ENCODE measurements around the gene CAPN2.

Gene CAPN2

DNA sequence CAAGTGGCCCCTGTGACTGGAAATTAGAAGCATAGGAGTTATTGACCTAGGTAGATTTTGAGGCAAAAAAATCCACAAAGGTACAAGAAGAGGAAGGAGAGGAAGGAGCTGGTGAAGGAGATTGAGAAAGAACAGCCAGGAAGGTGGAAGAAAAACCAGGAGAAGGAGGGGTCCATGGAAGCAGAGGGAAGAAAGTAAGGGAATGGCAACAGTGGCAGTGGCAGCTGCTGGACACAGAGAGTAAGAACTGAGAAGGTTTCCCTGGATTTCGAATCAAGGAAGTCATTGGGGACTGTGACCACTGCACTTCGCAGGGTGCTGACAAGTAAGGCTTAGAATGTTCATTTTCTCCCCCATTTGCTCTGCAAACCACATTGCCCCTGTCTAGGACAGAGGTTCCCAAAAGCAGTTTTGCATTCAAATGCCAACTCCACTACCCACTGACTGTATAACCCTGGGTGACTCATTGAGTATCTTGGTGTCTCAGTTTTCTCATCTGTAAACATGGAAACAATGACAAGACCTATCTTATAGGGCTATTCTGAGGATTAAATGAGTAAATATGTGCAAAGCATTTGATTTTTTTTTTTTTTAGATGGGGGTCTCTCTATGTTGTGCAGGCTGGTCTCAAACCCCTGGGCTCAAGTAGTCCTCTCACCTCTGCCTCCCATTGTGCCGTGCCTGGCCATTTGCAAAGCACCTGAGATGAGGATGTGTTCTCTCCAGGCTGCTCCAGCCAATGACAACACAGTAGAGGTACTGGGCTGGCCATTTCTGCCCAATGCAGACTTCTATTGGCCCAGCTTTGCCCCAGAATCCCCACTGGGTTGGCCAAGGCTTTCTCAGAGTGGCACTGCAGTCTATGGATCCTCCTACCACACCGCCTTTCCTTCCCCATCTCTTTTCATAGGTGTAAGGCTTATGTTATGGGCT lies 9.3 kb upstream of the CAPN2 start:
- no peak for DNase-seq

DNA sequence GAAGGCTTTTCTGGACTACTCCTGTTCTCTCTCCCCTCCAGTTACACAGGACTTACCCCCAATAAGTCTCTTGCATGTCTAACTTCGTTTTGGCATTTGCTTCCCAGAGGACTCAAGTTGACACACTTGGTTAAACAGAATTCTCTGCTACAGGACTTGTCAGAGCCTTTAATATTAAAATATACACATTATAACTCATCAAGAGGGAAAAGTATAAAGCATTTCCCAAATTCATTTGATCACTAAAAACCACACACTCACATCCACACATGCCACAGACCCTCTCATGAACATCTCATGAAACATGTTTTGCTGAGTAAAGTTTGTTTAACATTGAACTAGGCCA lies 8.7 kb upstream of the CAPN2 start:
- DNase-seq, result no peak

DNA sequence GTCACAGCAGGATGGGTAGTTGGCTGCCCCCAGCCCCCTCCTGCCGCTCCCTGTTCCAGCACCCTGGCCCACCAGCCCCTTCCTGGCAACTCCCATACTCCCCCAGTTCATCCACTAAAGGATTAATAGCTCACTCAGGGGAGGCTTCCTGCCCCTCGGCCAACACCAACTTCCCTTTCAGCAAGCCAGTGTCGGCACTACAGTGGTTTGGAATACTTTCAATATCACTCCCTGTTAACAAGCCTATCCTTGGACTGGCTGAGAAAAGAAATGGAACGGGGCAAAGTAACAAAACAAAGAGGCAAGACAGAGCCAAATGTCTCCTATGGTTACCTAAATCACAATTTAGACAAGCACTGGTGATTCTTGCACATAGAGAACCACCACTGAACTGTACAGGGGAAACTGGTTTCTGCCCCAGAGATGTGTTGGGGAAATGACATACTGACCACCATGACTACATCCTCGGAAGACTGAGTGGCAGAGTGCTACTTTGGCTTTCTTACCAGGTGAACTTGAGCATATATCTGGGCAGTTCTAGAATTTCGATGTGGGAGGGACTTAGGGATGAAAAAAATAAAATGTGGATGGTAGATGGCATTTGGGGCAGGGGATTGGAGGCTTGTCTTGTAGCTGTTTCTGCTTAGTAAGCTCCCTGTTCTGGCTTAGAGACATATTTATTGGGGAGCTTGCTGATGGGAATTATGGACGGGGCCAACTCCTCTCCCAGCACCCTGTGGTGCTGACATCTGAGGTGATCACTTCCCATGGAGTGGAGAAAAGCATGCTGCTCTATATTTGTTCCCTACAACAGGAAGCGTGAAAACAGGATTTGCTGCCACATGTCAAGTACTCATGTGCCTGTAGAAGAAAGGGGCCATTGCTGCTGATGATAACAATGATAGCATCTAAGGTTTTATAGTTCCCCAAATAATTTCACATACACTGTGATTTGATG lies 7.1 kb upstream of the CAPN2 start:
- peak; percentile 36 for DNase-seq

DNA sequence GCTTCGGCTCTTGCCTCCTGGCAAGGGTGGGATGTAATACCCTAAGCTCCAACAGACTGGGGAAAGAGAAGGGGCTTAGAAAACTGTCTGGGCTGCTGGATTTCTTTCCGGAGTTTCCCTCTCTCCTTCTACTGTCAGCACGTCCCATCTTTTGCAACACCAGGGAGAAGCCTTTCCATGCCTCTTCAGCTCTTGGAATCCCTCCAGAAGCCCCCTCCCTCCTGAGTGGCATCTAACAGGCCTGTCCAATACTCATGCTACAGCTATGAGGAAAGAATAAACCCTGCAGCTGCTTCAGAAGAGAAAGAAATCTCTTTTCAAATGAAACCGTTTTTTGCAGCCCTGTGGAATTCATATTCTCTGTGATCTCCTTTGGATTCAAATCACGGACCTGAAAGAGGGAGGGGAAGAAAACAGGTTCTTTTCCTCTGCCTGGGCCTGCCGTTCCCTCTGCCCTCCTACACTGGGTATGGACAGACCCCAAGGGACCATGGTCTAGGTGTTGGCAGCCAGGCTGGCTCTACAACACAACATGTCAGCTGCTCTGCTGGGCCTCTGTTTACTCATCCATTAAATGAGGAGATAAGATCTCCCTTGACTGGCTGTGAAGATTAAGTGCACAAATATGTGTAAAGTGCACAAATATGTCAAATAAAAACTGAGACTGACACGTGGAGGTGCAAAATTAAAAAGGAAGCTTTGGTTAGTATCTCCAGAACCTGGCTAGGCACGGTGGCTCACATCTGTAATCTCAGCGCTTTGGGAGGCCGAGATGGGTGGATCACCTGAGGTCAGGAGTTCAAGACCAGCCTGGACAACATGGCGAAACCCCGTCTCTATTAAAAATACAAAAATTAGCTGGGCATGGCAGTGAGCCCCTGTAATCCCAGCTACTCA lies 6.0 kb upstream of the CAPN2 start:
- peak; percentile 48 for DNase-seq

DNA sequence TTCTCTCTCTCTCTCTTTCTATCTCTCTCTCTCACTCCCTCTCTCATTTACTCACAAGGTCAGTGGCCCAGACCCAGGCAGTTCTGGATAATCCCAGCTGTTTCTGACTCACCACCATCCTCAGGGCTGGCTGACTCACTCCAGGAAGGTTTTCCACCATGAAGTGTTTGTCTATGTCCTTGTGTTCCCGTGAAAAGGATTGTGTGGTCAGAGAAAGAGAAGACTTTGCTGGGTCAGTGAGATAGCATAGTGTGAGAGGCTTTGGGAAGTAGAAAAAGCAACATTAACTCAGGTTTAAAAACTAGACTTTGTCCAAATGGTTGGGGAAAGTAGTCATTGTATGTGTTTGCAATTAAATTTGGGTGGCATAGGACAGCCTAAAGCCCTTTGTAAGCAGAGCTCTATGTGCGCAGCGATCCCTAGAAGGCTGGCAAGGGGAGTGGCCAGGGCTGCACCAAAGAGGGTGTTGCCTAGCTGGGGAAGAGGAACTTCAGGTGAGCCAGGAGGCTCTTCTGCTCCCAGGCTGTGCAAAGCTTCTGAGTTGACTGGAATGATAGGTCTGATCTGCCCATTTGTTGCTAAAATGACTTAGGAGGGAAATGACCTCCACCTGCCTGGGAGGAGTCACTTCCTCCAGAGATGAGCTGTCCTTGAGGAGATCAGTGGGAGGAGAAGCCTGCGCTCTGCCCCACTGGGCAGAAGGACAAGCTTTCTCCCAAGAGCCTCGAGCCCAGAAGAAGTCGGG lies 4.9 kb upstream of the CAPN2 start:
- peak; percentile 48 for DNase-seq

DNA sequence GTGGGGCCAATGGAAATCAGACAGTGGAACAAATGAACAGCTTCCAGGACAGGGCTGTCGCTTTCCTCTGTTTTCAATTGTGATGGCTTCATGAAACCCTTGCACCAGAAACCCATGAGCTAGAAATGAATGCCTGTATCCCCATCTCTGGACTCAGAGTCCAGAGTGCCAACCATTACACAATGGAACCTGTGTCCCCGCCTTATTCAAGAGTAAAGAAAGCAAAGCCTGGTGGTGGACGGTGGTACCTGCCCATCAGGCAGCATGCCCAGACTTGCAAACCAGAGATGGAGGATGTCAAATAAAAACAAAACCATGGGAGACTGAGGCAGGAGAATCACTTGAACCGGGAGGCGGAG lies 4.4 kb upstream of the CAPN2 start:
- DNase-seq, result peak; percentile 46

DNA sequence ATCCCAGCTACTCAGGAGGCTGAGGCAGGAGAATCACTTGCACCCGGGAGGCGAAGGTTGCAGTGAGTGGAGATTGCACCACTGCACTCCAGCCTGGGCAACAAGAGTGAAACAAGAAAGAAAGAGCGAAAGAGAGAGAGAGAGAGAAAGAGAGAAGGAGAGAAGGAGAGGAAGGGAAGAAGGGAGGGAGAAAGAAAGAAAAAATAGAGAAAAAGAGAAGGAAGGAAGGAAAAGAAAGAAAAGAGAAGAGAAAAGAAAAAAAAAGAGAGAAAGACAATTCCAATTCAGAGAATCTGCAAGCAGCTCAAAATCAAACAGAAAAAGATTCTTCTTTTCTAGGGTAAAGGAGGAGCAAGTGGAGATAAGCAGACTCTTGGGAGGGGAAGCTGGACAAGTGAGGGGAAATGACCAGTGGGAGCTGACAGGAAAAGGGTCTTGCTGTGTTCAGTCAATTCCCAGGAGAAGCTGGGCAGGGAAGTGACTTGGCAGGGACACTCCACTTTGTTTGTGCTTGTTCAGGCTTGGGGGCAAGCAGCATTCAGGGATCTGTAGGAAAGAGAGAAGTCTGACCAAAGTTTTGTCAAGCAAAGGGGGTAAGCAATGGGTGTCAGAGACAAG lies 3.6 kb upstream of the CAPN2 start:
- peak; percentile 44 for DNase-seq

DNA sequence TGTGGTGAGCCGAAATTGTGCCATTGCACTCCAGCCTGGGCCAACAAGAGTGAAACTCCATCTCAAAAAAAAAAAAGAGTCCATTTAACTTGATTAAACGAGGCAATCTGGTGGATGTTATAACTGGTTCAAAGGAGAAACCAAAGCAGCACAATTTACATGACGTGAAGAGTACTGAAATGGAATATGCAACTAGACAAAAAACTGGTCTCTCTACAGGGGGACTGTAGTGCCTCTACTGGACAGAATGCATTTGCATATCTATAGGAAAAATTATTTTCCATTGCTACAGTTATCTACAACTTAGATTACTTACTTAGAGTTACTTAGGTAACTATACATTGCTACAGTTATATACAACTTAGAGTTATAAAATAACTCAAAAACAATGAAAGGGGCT lies 2.7 kb upstream of the CAPN2 start:
- no peak for DNase-seq

DNA sequence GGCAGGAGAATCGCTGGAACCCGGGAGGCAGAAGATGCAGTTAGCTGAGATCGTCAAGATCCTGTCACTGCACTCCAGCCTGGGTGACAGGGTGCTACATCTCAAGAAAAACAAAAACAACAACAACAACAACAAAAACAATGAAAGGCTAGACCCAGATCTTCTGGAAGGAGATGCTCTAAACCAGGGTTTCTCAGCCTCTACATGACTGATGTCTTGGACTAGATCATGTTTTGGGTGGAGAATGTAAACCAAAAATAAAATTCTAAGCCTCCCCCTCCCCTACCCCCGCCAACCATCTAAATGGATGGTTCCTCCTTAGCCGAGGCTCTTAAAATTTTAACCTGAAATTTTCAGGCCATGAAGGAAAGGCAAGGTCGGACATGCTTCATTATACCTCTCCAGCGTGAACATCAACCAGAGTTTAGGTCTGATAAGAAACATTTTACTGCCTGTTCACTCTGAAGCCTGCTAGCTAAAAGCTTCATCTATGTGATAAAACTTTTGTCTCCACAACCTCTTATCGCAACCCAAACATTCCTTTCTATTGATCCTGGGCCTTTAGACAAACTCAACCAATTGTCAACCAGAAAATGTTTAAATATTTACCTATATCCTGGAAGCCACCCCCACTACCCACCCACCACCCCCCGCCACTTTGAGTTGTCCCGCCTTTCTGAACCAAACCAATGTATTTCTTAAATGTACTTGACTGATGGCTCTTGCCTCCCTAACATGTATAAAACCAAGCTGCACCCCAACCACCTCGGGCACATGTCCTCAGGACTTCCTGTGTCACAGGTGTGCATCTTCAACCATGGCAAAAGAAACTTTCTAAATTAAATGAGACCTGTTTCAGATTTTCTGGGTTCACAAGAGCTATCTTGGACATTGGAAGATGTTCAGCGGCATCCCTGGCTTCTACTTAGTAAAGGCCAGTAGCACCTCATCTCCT lies 1.9 kb upstream of the CAPN2 start:
- DNase-seq, result no peak

DNA sequence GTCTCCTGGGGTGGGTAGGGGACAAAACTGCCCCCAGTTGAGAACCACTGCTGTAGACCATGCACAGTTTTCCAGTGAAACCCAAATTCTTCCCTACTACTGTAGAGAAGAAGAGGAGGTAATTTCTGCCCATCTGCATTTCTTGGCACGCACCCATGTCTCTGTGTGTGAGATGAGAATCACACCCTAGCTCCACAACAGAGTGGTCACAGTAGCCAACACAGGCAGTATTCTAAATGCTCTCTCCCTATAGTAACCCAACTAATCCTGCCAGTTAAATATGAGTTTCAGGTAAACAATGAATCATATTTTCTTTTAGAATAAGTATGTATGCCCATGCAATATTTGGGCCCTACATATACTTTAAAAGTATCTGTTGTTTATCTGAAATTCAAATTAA lies 1.2 kb upstream of the CAPN2 start:
- DNase-seq, result no peak

DNA sequence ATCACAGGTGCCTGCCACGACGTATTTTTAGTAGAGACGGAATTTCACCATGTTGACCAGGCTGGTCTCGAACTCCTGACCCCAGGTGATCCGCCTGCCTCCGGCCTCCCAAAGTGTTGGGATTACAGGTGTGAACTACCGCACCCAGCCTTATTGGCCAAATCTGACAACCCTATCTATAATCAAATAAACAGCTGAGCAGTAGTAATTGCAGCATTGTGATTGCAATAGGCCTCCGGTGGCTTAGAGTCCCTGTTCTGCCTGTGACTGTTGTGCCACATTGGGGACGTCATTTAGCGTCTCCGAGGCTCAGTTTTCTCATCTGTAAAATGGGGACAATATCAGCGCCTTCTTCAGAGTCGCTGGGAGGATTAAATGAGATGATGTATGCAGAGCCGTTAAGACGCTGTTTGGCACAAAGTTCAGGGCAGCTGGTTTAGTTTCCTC lies 569 bp upstream of the CAPN2 start:
- DNase-seq, result no peak

DNA sequence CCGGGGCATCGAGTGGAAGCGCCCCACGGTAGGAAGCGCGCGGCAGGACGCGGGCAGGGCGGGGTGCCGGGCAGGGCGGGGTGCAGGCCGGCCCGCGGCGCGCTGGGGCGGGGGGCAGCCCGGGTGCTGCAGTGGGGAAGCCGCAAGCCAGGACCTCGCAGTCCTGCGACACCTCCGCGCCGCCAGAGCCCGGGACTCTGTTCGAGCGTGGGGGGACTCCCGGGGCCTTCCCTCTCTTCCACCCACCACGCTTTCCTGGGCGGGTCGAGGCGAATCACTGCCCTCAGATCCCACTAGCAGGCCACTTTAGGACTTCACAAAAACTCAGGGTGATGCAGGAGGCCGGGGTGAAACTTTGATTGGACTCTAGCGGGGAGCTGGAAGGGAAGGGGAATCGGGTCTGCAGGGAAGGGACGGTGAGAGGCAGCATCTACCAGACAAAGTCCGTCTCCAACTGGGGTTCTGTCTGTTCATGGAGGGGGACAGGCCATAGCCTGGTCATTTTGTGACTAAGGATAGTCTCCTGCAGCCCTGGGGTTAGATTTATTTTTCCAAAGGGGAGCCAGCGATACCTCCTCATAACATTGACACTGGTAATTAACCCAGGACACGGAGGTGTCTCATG lies 623 bp downstream of the CAPN2 start:
- peak; percentile 74 for DNase-seq

DNA sequence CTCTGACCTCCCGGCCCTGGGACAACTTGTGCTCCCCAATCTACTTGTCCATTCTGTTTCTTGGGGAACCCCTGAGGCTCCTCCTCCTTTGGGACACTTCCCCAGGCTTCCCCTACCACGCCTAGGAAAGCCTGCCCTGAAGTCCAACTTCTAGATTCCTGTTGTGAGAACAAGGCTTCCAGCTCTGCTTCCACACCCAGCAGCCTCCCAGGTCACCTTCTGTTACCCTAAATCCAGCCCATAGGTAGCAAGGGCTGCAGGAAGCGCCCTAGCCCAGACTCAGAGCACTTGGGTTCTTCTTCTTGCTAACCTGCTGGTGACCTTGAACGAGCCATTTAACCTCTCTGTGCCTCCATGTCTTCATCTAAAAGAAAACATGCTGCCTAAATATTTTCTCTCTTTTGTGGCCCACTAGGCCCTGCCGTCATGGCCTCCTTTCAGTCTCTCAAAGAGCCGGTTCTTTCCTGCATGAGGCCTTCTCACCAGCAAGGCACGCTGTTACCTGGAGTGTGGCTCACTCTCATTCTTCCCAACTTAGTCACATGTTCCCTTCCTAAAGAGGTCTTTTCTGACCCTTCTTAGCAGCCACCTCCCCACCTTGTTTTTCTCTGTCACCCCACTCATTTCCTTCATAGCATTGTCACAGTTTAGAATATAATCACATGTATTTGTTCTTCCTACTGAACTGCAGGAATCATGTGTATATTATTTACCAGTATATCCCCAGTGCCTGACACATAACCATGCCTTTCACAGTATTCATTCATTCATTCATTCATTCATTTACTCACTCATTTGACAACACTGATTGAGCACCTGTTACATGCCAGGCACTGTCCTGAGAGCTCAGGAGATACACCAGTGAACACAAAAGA lies 1.4 kb downstream of the CAPN2 start:
- DNase-seq, result no peak

DNA sequence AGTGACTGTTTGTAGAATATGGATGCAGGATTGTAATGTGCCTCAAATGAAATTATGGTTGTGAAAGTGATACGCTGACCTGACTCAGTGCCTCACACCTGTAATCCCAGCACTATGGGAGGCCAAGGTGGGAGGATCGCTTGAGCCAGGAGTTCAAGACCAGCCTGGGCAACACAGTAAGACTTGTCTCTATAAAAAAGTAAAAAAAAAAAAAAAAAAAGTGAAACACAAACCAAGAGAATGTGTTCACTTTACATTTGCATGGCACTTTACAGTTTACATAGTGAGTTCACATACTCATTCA lies 2.0 kb downstream of the CAPN2 start:
- DNase-seq, result no peak

DNA sequence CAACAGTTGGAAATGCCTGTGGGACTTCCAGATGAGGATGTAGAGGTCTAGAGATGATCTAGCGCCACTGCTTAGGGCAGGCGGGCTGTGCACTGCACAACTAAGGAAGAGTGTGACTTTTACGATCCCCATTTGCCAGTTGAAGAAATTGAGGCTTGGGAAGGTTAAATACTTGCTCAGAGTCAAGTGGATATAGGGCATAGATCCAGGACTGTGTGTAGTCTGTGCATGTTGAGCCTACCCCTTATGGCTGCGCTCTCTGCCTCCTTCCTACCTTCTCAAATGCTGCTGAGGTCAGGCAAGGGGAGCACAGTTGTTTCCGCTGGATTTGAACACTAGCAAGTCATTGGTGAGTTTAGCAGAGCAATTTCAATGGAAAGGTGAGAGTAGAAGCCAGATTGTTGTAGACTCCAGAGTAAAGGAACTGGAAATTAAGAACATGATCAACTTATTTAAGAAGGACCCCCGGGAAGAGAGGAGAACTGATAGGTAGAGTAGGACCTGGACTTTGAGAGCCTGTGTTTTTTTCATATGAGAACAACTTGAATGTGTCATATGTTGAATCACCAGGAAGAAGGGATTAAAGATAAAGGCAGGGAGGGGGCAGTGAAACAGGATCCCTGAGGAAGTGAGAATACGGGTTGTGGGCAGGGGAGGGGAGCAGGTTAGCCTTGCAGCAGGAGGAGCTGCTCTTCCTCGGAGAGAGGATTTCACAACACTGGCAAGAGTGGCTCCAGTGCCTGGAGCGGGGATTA lies 2.7 kb downstream of the CAPN2 start:
- DNase-seq, result no peak

DNA sequence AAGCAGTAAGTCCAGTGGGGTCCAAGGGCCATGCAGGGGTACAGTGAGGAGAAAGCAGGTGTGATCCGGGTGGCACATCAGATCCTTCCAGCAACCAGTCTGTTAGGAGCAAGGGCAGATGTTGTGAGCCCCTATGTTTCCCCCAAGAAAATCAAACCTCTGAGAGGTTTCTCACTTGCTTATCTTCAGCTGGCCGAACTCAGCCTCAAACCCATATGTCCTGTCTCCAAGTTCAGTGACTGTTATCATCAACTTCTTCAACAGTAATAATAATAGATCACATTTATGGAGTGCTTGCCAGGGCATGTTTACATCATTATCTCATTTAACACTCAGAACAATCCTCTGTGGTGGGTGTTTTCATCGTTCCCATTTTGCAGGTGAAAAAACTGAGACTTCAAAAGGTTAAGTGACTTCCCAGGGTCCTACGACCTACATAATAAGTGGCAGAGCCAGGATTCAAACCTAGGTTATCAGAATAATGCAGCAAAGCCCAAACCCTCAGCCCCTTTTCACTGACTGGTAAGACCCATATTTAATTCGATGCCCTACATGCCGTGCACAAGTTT lies 3.3 kb downstream of the CAPN2 start:
- DNase-seq, result no peak

DNA sequence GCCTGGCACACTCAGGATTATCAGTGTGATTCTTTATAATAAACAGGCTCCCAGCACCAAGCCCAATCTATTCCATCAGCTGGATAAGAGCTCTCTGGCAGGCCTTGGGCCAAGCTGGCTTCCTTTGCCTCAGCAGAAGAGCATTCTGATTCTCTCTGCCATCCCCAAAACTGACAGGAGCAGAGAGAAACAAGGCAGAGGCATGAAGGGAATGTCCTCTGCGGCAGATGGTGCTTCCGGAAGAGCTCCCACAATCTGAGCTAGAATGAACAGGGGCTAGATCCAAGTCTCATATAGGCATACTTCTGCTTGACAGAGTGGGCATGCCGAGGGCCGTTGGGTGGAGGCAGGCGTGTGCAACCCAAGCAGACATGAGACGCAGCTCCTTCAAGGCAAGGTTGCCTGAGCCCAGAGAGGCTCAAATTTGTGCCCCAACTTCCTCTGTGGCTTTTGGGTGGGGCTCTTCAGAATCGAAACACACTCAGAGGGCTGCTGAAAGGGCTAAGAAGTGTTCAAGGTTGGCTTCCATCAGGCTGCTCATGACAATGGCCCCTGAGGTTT lies 4.0 kb downstream of the CAPN2 start:
- no peak for DNase-seq

DNA sequence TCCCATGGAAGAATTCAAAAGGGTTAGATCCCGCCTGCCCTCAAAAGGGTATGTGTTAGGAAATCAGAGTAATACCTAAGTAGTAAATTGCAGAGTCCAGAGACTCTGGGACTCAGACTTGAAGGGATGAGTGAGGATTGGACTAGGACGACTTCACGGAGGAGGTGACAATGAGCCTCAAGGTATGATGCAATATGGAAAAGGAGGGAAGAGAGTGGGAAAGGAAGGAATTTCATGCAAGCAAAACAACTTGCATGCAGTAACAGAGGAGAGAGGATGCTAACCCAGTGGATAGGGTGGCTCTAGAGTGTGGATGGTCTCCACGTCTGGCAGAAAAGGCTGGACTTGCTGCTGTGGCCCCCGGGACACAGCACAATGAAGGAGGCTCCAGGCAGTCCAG lies 4.8 kb downstream of the CAPN2 start:
- DNase-seq, result no peak
